ENCODE data around the gene PHF12.

- no peak for TF ChIP-seq POLR2A (IDR thresholded peaks at IDR 0.05)
- TF ChIP-seq POLR2AphosphoS5 (IDR thresholded peaks at IDR 0.05): no peak
- TF ChIP-seq, protein P1, sequence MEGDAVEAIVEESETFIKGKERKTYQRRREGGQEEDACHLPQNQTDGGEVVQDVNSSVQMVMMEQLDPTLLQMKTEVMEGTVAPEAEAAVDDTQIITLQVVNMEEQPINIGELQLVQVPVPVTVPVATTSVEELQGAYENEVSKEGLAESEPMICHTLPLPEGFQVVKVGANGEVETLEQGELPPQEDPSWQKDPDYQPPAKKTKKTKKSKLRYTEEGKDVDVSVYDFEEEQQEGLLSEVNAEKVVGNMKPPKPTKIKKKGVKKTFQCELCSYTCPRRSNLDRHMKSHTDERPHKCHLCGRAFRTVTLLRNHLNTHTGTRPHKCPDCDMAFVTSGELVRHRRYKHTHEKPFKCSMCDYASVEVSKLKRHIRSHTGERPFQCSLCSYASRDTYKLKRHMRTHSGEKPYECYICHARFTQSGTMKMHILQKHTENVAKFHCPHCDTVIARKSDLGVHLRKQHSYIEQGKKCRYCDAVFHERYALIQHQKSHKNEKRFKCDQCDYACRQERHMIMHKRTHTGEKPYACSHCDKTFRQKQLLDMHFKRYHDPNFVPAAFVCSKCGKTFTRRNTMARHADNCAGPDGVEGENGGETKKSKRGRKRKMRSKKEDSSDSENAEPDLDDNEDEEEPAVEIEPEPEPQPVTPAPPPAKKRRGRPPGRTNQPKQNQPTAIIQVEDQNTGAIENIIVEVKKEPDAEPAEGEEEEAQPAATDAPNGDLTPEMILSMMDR (IDR thresholded peaks at IDR 0.05): no peak
Observed at GRCh38 chr17:28906276-28906675, 45.0 kb downstream of the PHF12 start.

All from upper lobe of left lung (tissue), 4 donors.